NCI-H345 treated with DMSO at 0.1 percent for 48 hours (cell line): ENCODE data around the gene TMEM169.
"Not testable (repeated sequence)": the region's sequence is repeated elsewhere in the genome, so short reads cannot be mapped to it uniquely, and the experiment has no call there.

ENCODE experiments used
- DNase-seq: peaks from one replicate; lab custom pipeline; 2025; ENCODE audit not compliant: unreplicated experiment; lab: John Stamatoyannopoulos, UW

Gene TMEM169

GRCh38 chr2:216126943-216127342, 45.2 kb downstream of the TMEM169 start:
- DNase-seq = no peak

GRCh38 chr2:216130346-216130971, 48.7 kb downstream of the TMEM169 start:
- no peak for DNase-seq

- no peak for DNase-seq
Measured at GRCh38 chr2:216131175-216131926, 49.6 kb downstream of the TMEM169 start.

GRCh38 chr2:216132585-216132984, 50.9 kb downstream of the TMEM169 start:
- no peak for DNase-seq

- no peak for DNase-seq
Measured at GRCh38 chr2:216133397-216133796, 51.7 kb downstream of the TMEM169 start.

- no peak for DNase-seq
Measured at GRCh38 chr2:216134958-216135541, 53.3 kb downstream of the TMEM169 start.

- DNase-seq = no peak
Measured at GRCh38 chr2:216139884-216140283, 58.2 kb downstream of the TMEM169 start.

- DNase-seq = not testable (repeated sequence)
Measured at GRCh38 chr2:216141516-216141915, 59.8 kb downstream of the TMEM169 start.

GRCh38 chr2:216142540-216142939, 60.8 kb downstream of the TMEM169 start:
- DNase-seq = no peak

GRCh38 chr2:216144372-216144771, 62.7 kb downstream of the TMEM169 start:
- no peak for DNase-seq

- DNase-seq = no peak
Measured at GRCh38 chr2:216144857-216145256, 63.1 kb downstream of the TMEM169 start.

GRCh38 chr2:216146573-216146972, 64.9 kb downstream of the TMEM169 start:
- DNase-seq = no peak

GRCh38 chr2:216147172-216148131, 65.7 kb downstream of the TMEM169 start:
- no peak for DNase-seq

- no peak for DNase-seq
Measured at GRCh38 chr2:216148983-216149382, 67.3 kb downstream of the TMEM169 start.

GRCh38 chr2:216149741-216150140, 68.0 kb downstream of the TMEM169 start:
- no peak for DNase-seq

GRCh38 chr2:216151313-216152025, 69.8 kb downstream of the TMEM169 start:
- no peak for DNase-seq
